IMR-90 (cell line): ENCODE measurements around the gene ANO9. TPM values are rescaled to one million over a fixed set of nuclear protein-coding genes. Genes with fewer than 3 reads are reported as not detected.

Experiments used
- ATAC-seq: fragments of 200-7000 bp; cut with Tn5 transposase; 2 replicates; pipeline ENCODE4 v1.9.1; 2020; ENCODE audit warnings: low read depth, mild to moderate bottlenecking, moderate library complexity
- BruUV-seq: library from RNA; stranded (reverse); fragments of 400-500 nt; replicated peaks from 2 replicates; lab custom pipeline; 2021; lab: Mats Ljungman, UMichigan
- CTCF ChIA-PET: fragments of 300-600 bp; formaldehyde crosslinking; extraction: SDS; loops from one replicate; lab custom pipeline; 2021; ENCODE audit warnings: antibody characterized with exemption; lab: Yijun Ruan, JAX
- POLR2A ChIA-PET: fragments of 300-600 bp; sonication (Branson Sonifier 250); formaldehyde crosslinking; loops from one replicate; lab custom pipeline; 2022; ENCODE audit warnings: antibody characterized with exemption; ENCODE audit not compliant: unreplicated experiment; lab: Charles Lee
- DNase-seq: peaks from one replicate; pipeline ENCODE4 v3.0.0; 2013
- H2AFZ ChIP-seq: replicated peaks from 2 replicates; pipeline ENCODE3; 2013; ENCODE audit warnings: low read length, mild to moderate bottlenecking; ENCODE audit not compliant: poor library complexity
- H2AK5ac ChIP-seq: 2 replicates; pipeline ENCODE4 v1.6.1; 2013; ENCODE audit warnings: low read depth, low read length, inconsistent platforms
- H2AK9ac ChIP-seq: replicated peaks from 2 replicates; pipeline ENCODE3; 2013; ENCODE audit warnings: mild to moderate bottlenecking, low read depth, low read length, moderate library complexity; ENCODE audit not compliant: poor library complexity
- H2BK120ac ChIP-seq: 2 replicates; pipeline ENCODE4 v1.6.1; 2013; ENCODE audit warnings: low read depth, low read length, inconsistent platforms
- H2BK15ac ChIP-seq: 3 replicates; pipeline ENCODE4 v1.6.1; 2013; ENCODE audit warnings: low read depth, low read length, inconsistent platforms
- H2BK20ac ChIP-seq: 2 replicates; pipeline ENCODE4 v1.6.1; 2013; ENCODE audit warnings: low read depth, mild to moderate bottlenecking, inconsistent platforms, low read length, moderate library complexity
- H2BK5ac ChIP-seq: 2 replicates; pipeline ENCODE4 v1.6.1; 2013; ENCODE audit warnings: mild to moderate bottlenecking, low read depth, low read length, inconsistent platforms; ENCODE audit not compliant: poor library complexity, severe bottlenecking
- H3K14ac ChIP-seq: replicated peaks from 2 replicates; pipeline ENCODE4 v1.6.1; 2013; ENCODE audit warnings: low read depth, low read length, inconsistent platforms
- H3K18ac ChIP-seq: 2 replicates; pipeline ENCODE4 v1.6.1; 2013; ENCODE audit warnings: low read depth, low read length, control low read depth
- H3K23ac ChIP-seq: 2 replicates; pipeline ENCODE4 v1.6.1; 2013; ENCODE audit warnings: low read depth, low read length, inconsistent platforms
- H3K27ac ChIP-seq: 2 replicates; pipeline ENCODE4 v1.5.1; 2013; ENCODE audit warnings: mild to moderate bottlenecking, control low read depth, low read length; ENCODE audit not compliant: insufficient read depth
- H3K27me3 ChIP-seq: 2 replicates; pipeline ENCODE4 v1.6.1; 2013; ENCODE audit warnings: low read length; ENCODE audit not compliant: control insufficient read depth, insufficient read depth
- H3K36me3 ChIP-seq: 2 replicates; pipeline ENCODE4 v1.6.1; 2013; ENCODE audit warnings: low read length, mixed read lengths; ENCODE audit not compliant: control insufficient read depth, insufficient read depth
- H3K4ac ChIP-seq: 2 replicates; pipeline ENCODE4 v1.6.1; 2013; ENCODE audit warnings: low read depth, low read length, inconsistent platforms
- H3K4me1 ChIP-seq: 2 replicates; pipeline ENCODE4 v1.6.1; 2013; ENCODE audit warnings: low read length, mixed read lengths; ENCODE audit not compliant: control insufficient read depth, insufficient read depth
- H3K4me2 ChIP-seq: 2 replicates; pipeline ENCODE4 v1.6.1; 2013; ENCODE audit warnings: low read depth, mild to moderate bottlenecking, control low read depth, low read length, moderate library complexity
- H3K4me3 ChIP-seq: 2 replicates; pipeline ENCODE4 v1.5.1; 2013; ENCODE audit warnings: low read depth, mild to moderate bottlenecking, control low read depth, low read length, moderate library complexity; ENCODE audit not compliant: insufficient read depth
- H3K56ac ChIP-seq: 2 replicates; pipeline ENCODE4 v1.6.1; 2013; ENCODE audit warnings: low read length, inconsistent platforms; ENCODE audit not compliant: insufficient read depth; ENCODE audit errors: extremely low read depth
- H3K79me1 ChIP-seq, 2 experiments: 2 replicates each; pipeline ENCODE4 v1.6.1; 2013; ENCODE audit warnings: low read length in 2 of 2, inconsistent platforms in 1 of 2, low read depth in 1 of 2
- H3K9ac ChIP-seq: 2 replicates; pipeline ENCODE4 v1.6.1; 2013; ENCODE audit warnings: low read depth, low read length, control low read depth
- H3K9me1 ChIP-seq: 2 replicates; pipeline ENCODE4 v1.6.1; 2013; ENCODE audit warnings: low read length, inconsistent platforms; ENCODE audit not compliant: insufficient read depth
- H3K9me3 ChIP-seq: 2 replicates; pipeline ENCODE4 v1.6.1; 2013; ENCODE audit warnings: low read length; ENCODE audit not compliant: control insufficient read depth, insufficient read depth
- H4K20me1 ChIP-seq: 2 replicates; pipeline ENCODE4 v1.6.1; 2013; ENCODE audit warnings: low read length, inconsistent platforms; ENCODE audit not compliant: insufficient read depth
- H4K5ac ChIP-seq: 2 replicates; pipeline ENCODE4 v1.6.1; 2013; ENCODE audit warnings: mild to moderate bottlenecking, low read depth, low read length, control low read depth
- H4K8ac ChIP-seq, 2 experiments: 2 replicates each; pipeline ENCODE4 v1.6.1; 2013; ENCODE audit warnings: low read depth in 2 of 2, low read length in 2 of 2, control low read depth in 1 of 2, inconsistent platforms in 1 of 2
- H4K91ac ChIP-seq: 2 replicates; pipeline ENCODE4 v1.6.1; 2013; ENCODE audit warnings: low read depth, low read length, inconsistent platforms; ENCODE audit not compliant: insufficient read depth
- FOS ChIP-seq: fragments of 150-350 bp; IDR thresholded peaks from 2 replicates; pipeline ENCODE4 v1.6.1; 2016; ENCODE audit warnings: low read depth, low read length
- MXI1 ChIP-seq: IDR thresholded peaks from 2 replicates; pipeline ENCODE4 v1.6.1; 2012; ENCODE audit warnings: low read depth, mild to moderate bottlenecking, low read length, moderate library complexity, borderline replicate concordance
- RAD21 ChIP-seq: IDR thresholded peaks from 2 replicates; pipeline ENCODE4 v1.6.1; 2012; ENCODE audit warnings: low read length, improper control_type of control experiment
- RFX5 ChIP-seq: IDR thresholded peaks from 2 replicates; pipeline ENCODE4 v1.8.0; 2012; ENCODE audit warnings: low read depth, mild to moderate bottlenecking, low read length, moderate library complexity
- USF2 ChIP-seq: fragments of 150-350 bp; IDR thresholded peaks from 2 replicates; pipeline ENCODE4 v1.6.1; 2017; ENCODE audit warnings: mild to moderate bottlenecking, antibody characterized with exemption, low read length, low read depth
- WGBS, 2 experiments: methylation state at CpG; one replicate each; pipeline versions ENCODE4 v1.1.5 to v1.1.7; 2013; ENCODE audit warnings: missing lambda C conversion rate in 2 of 2; ENCODE audit not compliant: insufficient read length in 1 of 2; ENCODE audit errors: extremely low coverage in 2 of 2; 5-methylcytosine and 5-hydroxymethylcytosine counted together
- dilution Hi-C: fragments of 300-500 bp; cut with HindIII; formaldehyde crosslinking; loops from one replicate; pipeline ENCODE4 v1.14.3; 2018; ENCODE audit warnings: low sequenced_read_pairs; ENCODE audit not compliant: unreplicated experiment
- in situ Hi-C: fragments of 300-500 bp; cut with MboI; formaldehyde crosslinking; loops from 3 replicates; pipeline ENCODE4 v1.14.3; 2019; ENCODE audit warnings: low sequenced_read_pairs, inconsistent platforms, mixed read lengths
- intact Hi-C: fragments of 100-400 bp; cut with micrococcal nuclease; formaldehyde crosslinking; loops from 2 replicates; pipeline ENCODE4 v1.10.0; 2022
- polyA plus RNA-seq, 3 experiments: library from polyadenylated mRNA; depleted of rRNA; stranded (reverse); fragments of >200 nt; gene quantifications; 2 replicates each; pipeline ENCODE4 v1.2.3, GENCODE V29; 2012; ENCODE audit warnings: low replicate concordance in 1 of 3
- total RNA-seq: library from RNA; depleted of rRNA; stranded (reverse); fragments of >200 nt; gene quantifications from 2 replicates; pipeline ENCODE4 v1.2.3, GENCODE V29; 2012
- TF ChIP-seq, protein P1 (sequence below): conservative IDR thresholded peaks from 2 replicates; pipeline ENCODE4 v1.5.1; 2012; ENCODE audit warnings: mild to moderate bottlenecking, low read depth, low read length, improper control_type of control experiment
- TF ChIP-seq, protein P2 (sequence below): fragments of 150-350 bp; IDR thresholded peaks from 2 replicates; pipeline ENCODE4 v1.6.1; 2016; ENCODE audit warnings: low read depth, mild to moderate bottlenecking, low read length, moderate library complexity, borderline replicate concordance

ANO9 gene
- total and polyA plus RNA-seq, 2 of the 4 experiments (the other 2 are of a cell fraction): not detected

GRCh38 chr11:371051-371450 is 70.8 kb downstream of the ANO9 start:
- POLR2A ChIA-PET: no interaction called here
- CTCF ChIA-PET: no interaction called here

More at GRCh38 chr11:371051-371450, 70.8 kb downstream of the ANO9 start:
- dilution Hi-C loops: no loop called here
- no peak overlapping the region for H2AK9ac ChIP-seq
- H2AFZ ChIP-seq: no peak overlapping the region
- H2BK20ac ChIP-seq: no peak overlapping the region
- H2BK5ac ChIP-seq: no peak overlapping the region
- H2BK15ac ChIP-seq: no peak overlapping the region
- no peak overlapping the region for H4K5ac ChIP-seq
- intact Hi-C loops: no loop called here
- no peak overlapping the region for H3K4me3 ChIP-seq
- H3K56ac ChIP-seq: no peak overlapping the region
- H3K4me2 ChIP-seq: no peak overlapping the region; the same call in 1 of the 2 replicates
- peaks cover 27% of the 10 kb centered on the region for H3K36me3 ChIP-seq
- no peak for DNase-seq
- H3K4ac ChIP-seq: no peak overlapping the region
- no peak overlapping the region for H3K9ac ChIP-seq
- no peak overlapping the region for H3K14ac ChIP-seq
- H4K8ac ChIP-seq: no peak overlapping the region
- 0 out of 4 replicates have a peak, but pooled peaks cover 0 to 2% of the 10 kb centered on the region in 2 experiments for H3K79me1 ChIP-seq
- no peaks in the 10 kb centered on the region for H3K9me3 ChIP-seq
- peaks cover 6% of the 10 kb centered on the region for H3K27me3 ChIP-seq
- H3K9me1 ChIP-seq: no peaks in the 10 kb centered on the region
- in situ Hi-C loops: no loop called here
- no peak for ATAC-seq
- BruUV-seq: no TSS peak
- no peak overlapping the region for H3K23ac ChIP-seq
- H3K27ac ChIP-seq: no peak overlapping the region
- H4K91ac ChIP-seq: no peak overlapping the region
- peaks cover 7% of the 10 kb centered on the region for H3K4me1 ChIP-seq
- 93% methylated on average over 3 of the region's 5 CpGs; no CpG with 5 or more reads in 1 of the 2 experiments for WGBS, 2 experiments
- peaks cover 13% of the 10 kb centered on the region; the same call in 1 of the 2 replicates for H4K20me1 ChIP-seq
- TF ChIP-seq RAD21 (no peak), FOS (no peak), RFX5 (no peak), MXI1 (no peak), USF2 (no peak)
- TF ChIP-seq, protein P1, sequence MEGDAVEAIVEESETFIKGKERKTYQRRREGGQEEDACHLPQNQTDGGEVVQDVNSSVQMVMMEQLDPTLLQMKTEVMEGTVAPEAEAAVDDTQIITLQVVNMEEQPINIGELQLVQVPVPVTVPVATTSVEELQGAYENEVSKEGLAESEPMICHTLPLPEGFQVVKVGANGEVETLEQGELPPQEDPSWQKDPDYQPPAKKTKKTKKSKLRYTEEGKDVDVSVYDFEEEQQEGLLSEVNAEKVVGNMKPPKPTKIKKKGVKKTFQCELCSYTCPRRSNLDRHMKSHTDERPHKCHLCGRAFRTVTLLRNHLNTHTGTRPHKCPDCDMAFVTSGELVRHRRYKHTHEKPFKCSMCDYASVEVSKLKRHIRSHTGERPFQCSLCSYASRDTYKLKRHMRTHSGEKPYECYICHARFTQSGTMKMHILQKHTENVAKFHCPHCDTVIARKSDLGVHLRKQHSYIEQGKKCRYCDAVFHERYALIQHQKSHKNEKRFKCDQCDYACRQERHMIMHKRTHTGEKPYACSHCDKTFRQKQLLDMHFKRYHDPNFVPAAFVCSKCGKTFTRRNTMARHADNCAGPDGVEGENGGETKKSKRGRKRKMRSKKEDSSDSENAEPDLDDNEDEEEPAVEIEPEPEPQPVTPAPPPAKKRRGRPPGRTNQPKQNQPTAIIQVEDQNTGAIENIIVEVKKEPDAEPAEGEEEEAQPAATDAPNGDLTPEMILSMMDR: no peak
- TF ChIP-seq, protein P2, sequence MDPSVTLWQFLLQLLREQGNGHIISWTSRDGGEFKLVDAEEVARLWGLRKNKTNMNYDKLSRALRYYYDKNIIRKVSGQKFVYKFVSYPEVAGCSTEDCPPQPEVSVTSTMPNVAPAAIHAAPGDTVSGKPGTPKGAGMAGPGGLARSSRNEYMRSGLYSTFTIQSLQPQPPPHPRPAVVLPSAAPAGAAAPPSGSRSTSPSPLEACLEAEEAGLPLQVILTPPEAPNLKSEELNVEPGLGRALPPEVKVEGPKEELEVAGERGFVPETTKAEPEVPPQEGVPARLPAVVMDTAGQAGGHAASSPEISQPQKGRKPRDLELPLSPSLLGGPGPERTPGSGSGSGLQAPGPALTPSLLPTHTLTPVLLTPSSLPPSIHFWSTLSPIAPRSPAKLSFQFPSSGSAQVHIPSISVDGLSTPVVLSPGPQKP: no peak
- no peak overlapping the region for H3K18ac ChIP-seq
- H2AK5ac ChIP-seq: no peak overlapping the region
- no peak overlapping the region for H2BK120ac ChIP-seq
